ENCODE results near the gene CHRNB2.

The CHRNB2 gene

DNA sequence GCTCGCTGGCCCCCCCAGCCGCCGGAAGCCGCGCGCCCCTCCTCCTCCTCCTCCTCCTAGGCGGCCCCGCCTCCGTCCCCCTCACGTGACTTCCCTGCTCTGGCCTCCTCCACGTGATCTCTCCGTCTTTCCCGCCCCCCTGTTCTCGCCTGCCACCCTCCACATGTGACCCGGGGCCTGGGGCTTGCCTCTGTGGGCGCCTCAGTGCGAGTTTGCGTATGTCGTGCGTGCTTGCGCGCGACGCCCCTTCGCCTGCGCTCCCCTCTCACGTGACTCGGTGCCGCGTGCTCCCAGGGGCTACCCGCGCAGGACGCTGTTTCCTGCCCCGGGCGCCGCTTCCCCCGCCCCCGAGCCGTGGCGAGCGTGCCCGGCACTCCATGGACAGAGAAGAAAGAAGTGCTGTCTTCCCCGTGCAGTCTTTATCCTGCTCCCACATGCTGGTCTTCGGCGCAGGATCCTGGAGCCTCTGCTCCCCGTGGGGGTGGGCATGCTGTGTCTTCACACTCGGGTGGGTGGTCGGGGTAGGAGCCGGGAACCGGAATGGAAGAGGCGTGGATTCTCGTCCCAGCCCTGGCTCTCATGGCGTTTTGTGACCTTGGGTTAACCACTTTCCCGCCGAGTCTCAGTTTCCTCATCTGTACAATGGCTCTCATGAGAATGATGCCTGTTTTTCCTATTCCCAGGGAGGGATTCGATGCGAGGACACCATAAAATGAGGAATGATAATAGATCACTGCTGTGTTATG is 8.7 kb upstream of the CHRNB2 start (continued):
- TF ChIP-seq ZNF366 (tag by site-specific recombination; conservative IDR thresholded peaks at IDR 0.05) (peak; percentile 88), ZBTB20 (tag by site-specific recombination; IDR thresholded peaks at IDR 0.05) (peak; percentile 94), ZNF707 (tag by site-specific recombination; IDR thresholded peaks at IDR 0.05) (no peak), ZNF184 (tag by site-specific recombination; IDR thresholded peaks at IDR 0.05) (no peak), ZNF214 (tag by site-specific recombination; IDR thresholded peaks at IDR 0.05; ENCODE audit: borderline replicate concordance) (no peak), PBX3 (CRISPR knock-in tag; IDR thresholded peaks at IDR 0.05) (no peak), KLF9 (tag by site-specific recombination; IDR thresholded peaks at IDR 0.05; ENCODE audit: low read depth) (peak; percentile 99), ZNF558 (tag by site-specific recombination; IDR thresholded peaks at IDR 0.05) (no peak; the same call in 1 of the 2 replicates), ZBTB21 (tag by site-specific recombination; IDR thresholded peaks at IDR 0.05) (peak; percentile 81), RBAK (tag by site-specific recombination; IDR thresholded peaks at IDR 0.05) (no peak), ZNF202 (tag by site-specific recombination; IDR thresholded peaks at IDR 0.05; ENCODE audit: borderline replicate concordance) (no peak), GLI2 (tag by site-specific recombination; IDR thresholded peaks at IDR 0.05; ENCODE audit: borderline replicate concordance, low read depth) (no peak; the same call in 1 of the 2 replicates), ZNF701 (tag by site-specific recombination; IDR thresholded peaks at IDR 0.05) (no peak), ZNF776 (tag by site-specific recombination; IDR thresholded peaks at IDR 0.05; ENCODE audit: borderline replicate concordance) (no peak), ZNF175 (tag by site-specific recombination; IDR thresholded peaks at IDR 0.05) (no peak), KLF10 (tag by site-specific recombination; IDR thresholded peaks at IDR 0.05) (peak; percentile 97), SP7 (tag by site-specific recombination; IDR thresholded peaks at IDR 0.05) (peak; percentile 94), ZNF521 (tag by site-specific recombination; IDR thresholded peaks at IDR 0.05) (no peak), ZNF596 (tag by site-specific recombination; IDR thresholded peaks at IDR 0.05) (no peak), ELK4 (IDR thresholded peaks at IDR 0.05; ENCODE audit: borderline replicate concordance, low read depth, low read length) (no peak; the same call in 1 of the 2 replicates), ZNF174 (tag by site-specific recombination; IDR thresholded peaks at IDR 0.05) (no peak), ZBTB11 (tag by site-specific recombination; conservative IDR thresholded peaks at IDR 0.05; ENCODE audit: low read depth) (peak; percentile 80), ZNF266 (tag by site-specific recombination; IDR thresholded peaks at IDR 0.05; ENCODE audit: low read depth) (no peak), ZNF426 (tag by site-specific recombination; IDR thresholded peaks at IDR 0.05) (no peak), ZNF354C (tag by site-specific recombination; IDR thresholded peaks at IDR 0.05; ENCODE audit: borderline replicate concordance, low read depth) (no peak)
- TF ChIP-seq, protein P1, sequence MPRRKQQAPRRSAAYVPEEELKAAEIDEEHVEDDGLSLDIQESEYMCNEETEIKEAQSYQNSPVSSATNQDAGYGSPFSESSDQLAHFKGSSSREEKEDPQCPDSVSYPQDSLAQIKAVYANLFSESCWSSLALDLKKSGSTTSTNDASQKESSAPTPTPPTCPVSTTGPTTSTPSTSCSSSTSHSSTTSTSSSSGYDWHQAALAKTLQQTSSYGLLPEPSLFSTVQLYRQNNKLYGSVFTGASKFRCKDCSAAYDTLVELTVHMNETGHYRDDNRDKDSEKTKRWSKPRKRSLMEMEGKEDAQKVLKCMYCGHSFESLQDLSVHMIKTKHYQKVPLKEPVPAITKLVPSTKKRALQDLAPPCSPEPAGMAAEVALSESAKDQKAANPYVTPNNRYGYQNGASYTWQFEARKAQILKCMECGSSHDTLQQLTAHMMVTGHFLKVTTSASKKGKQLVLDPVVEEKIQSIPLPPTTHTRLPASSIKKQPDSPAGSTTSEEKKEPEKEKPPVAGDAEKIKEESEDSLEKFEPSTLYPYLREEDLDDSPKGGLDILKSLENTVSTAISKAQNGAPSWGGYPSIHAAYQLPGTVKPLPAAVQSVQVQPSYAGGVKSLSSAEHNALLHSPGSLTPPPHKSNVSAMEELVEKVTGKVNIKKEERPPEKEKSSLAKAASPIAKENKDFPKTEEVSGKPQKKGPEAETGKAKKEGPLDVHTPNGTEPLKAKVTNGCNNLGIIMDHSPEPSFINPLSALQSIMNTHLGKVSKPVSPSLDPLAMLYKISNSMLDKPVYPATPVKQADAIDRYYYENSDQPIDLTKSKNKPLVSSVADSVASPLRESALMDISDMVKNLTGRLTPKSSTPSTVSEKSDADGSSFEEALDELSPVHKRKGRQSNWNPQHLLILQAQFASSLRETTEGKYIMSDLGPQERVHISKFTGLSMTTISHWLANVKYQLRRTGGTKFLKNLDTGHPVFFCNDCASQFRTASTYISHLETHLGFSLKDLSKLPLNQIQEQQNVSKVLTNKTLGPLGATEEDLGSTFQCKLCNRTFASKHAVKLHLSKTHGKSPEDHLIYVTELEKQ (tag by site-specific recombination; IDR thresholded peaks at IDR 0.05; ENCODE audit: borderline replicate concordance), result peak; percentile 72
- TF ChIP-seq, protein P2, sequence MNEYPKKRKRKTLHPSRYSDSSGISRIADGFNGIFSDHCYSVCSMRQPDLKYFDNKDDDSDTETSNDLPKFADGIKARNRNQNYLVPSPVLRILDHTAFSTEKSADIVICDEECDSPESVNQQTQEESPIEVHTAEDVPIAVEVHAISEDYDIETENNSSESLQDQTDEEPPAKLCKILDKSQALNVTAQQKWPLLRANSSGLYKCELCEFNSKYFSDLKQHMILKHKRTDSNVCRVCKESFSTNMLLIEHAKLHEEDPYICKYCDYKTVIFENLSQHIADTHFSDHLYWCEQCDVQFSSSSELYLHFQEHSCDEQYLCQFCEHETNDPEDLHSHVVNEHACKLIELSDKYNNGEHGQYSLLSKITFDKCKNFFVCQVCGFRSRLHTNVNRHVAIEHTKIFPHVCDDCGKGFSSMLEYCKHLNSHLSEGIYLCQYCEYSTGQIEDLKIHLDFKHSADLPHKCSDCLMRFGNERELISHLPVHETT (tag by site-specific recombination; IDR thresholded peaks at IDR 0.05), result peak; percentile 86
- TF ChIP-seq, protein P3, sequence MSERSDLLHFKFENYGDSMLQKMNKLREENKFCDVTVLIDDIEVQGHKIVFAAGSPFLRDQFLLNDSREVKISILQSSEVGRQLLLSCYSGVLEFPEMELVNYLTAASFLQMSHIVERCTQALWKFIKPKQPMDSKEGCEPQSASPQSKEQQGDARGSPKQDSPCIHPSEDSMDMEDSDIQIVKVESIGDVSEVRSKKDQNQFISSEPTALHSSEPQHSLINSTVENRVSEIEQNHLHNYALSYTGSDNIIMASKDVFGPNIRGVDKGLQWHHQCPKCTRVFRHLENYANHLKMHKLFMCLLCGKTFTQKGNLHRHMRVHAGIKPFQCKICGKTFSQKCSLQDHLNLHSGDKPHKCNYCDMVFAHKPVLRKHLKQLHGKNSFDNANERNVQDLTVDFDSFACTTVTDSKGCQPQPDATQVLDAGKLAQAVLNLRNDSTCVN (tag by site-specific recombination; optimal IDR thresholded peaks at IDR 0.05), result peak; percentile 99

All from HEK293 (cell line).